ENCODE data around the gene DNMT3A.

DNA sequence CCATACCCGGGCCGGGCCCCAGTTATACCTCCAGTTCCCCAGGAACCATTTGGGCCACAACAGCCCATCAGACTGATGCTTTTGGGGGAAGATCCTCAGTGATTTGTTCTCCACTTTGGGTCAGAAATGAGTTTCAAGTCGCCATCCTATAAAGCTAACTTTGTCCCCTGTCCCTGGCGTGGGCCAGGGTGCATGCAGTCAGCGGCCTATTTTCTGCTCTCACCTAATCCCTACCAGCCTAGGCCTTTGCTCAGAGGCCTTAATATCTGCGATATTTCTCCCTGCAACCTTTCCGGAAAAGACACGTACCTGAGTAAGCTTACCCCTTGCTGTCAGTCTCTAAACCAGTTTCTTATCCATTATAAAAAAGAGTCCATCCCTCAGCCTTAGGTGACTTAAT is 7.2 kb downstream of the DNMT3A start:
- TF ChIP-seq, protein P1, sequence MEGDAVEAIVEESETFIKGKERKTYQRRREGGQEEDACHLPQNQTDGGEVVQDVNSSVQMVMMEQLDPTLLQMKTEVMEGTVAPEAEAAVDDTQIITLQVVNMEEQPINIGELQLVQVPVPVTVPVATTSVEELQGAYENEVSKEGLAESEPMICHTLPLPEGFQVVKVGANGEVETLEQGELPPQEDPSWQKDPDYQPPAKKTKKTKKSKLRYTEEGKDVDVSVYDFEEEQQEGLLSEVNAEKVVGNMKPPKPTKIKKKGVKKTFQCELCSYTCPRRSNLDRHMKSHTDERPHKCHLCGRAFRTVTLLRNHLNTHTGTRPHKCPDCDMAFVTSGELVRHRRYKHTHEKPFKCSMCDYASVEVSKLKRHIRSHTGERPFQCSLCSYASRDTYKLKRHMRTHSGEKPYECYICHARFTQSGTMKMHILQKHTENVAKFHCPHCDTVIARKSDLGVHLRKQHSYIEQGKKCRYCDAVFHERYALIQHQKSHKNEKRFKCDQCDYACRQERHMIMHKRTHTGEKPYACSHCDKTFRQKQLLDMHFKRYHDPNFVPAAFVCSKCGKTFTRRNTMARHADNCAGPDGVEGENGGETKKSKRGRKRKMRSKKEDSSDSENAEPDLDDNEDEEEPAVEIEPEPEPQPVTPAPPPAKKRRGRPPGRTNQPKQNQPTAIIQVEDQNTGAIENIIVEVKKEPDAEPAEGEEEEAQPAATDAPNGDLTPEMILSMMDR (IDR thresholded peaks at IDR 0.05), result no peak
- TF ChIP-seq EP300 (IDR thresholded peaks at IDR 0.05; ENCODE audit: low read depth) (no peak), POLR2A (IDR thresholded peaks at IDR 0.05) (no peak), POLR2AphosphoS5 (IDR thresholded peaks at IDR 0.05) (no peak)
